Panc1 (cell line): ENCODE data around the gene FBP2. TPM values are rescaled to one million over a fixed set of nuclear protein-coding genes. Genes with fewer than 3 reads are reported as not detected.

ENCODE experiments used
- ATAC-seq: fragments of 200-7000 bp; cut with Tn5 transposase; 2 replicates; pipeline ENCODE4 v1.9.1; 2020; ENCODE audit warnings: mild to moderate bottlenecking, moderate library complexity
- BruUV-seq: library from RNA; stranded (reverse); fragments of 400-500 nt; replicated peaks from 2 replicates; lab custom pipeline; 2021; lab: Mats Ljungman, UMichigan
- CTCF ChIA-PET: fragments of 300-600 bp; sonication (Branson Sonifier 250); formaldehyde crosslinking; loops from one replicate; lab custom pipeline; 2022; ENCODE audit warnings: antibody characterized with exemption; lab: Charles Lee
- POLR2A ChIA-PET: fragments of 300-600 bp; sonication (Branson Sonifier 250); formaldehyde crosslinking; loops from one replicate; lab custom pipeline; 2022; ENCODE audit warnings: antibody characterized with exemption; lab: Charles Lee
- DNase-seq: peaks from one replicate; pipeline ENCODE4 v3.0.0-alpha.2; 2010; ENCODE audit warnings: low read depth, low spot score
- H3K27ac ChIP-seq: 2 replicates; pipeline ENCODE4 v1.5.1; 2011; ENCODE audit warnings: mild to moderate bottlenecking, low read length, inconsistent platforms
- H3K27me3 ChIP-seq: fragments of 200-500 bp; sonication (Bioruptor generic); 2 replicates; pipeline ENCODE4 v1.6.0; 2014; ENCODE audit warnings: low read length, inconsistent platforms; ENCODE audit not compliant: control insufficient read depth, insufficient read depth
- H3K36me3 ChIP-seq: fragments of 200-500 bp; sonication (Bioruptor generic); 2 replicates; pipeline ENCODE4 v1.5.1; 2014; ENCODE audit warnings: inconsistent platforms, mild to moderate bottlenecking, low read length, moderate library complexity; ENCODE audit not compliant: control insufficient read depth, insufficient read depth
- H3K4me1 ChIP-seq: 2 replicates; pipeline ENCODE4 v1.5.1; 2011; ENCODE audit warnings: inconsistent platforms, mild to moderate bottlenecking, low read length, moderate library complexity; ENCODE audit not compliant: control insufficient read depth, insufficient read depth
- H3K4me3 ChIP-seq, 2 experiments: 2 replicates each; pipeline ENCODE4 v1.5.1; 2011 to 2012; ENCODE audit warnings: low read depth in 2 of 2, low read length in 2 of 2, mild to moderate bottlenecking in 2 of 2, inconsistent platforms in 1 of 2, moderate library complexity in 1 of 2
- H3K9me3 ChIP-seq: fragments of 200-500 bp; sonication (Bioruptor generic); 2 replicates; pipeline ENCODE4 v1.5.1; 2014; ENCODE audit warnings: low read depth, mild to moderate bottlenecking, inconsistent platforms, low read length, moderate library complexity; ENCODE audit not compliant: control insufficient read depth, insufficient read depth
- CTCF ChIP-seq: fragments of 450-650 bp; IDR thresholded peaks from 2 replicates; pipeline ENCODE4 v1.5.1; 2017; ENCODE audit warnings: mild to moderate bottlenecking
- POLR2AphosphoS5 ChIP-seq: IDR thresholded peaks from 2 replicates; pipeline ENCODE4 v1.6.1; 2012; ENCODE audit warnings: mild to moderate bottlenecking, low read depth, low read length, moderate library complexity
- REST ChIP-seq, 2 experiments: IDR thresholded peaks; 2 replicates each; pipeline ENCODE4 v1.6.1; 2011 to 2012; ENCODE audit warnings: low read depth in 2 of 2, control low read depth in 1 of 2, low read length in 1 of 2, mild to moderate bottlenecking in 1 of 2, moderate library complexity in 1 of 2; ENCODE audit not compliant: insufficient read depth in 1 of 2
- SIN3A ChIP-seq: IDR thresholded peaks from 2 replicates; pipeline ENCODE4 v1.6.1; 2012; ENCODE audit warnings: low read depth, mild to moderate bottlenecking, low read length, moderate library complexity, borderline replicate concordance; ENCODE audit not compliant: insufficient read depth
- TCF7L2 ChIP-seq: IDR thresholded peaks from 2 replicates; pipeline ENCODE4 v1.6.1; 2011; ENCODE audit warnings: mild to moderate bottlenecking, low read depth, low read length, inconsistent platforms
- in situ Hi-C: cut with HindIII; loops from 2 replicates; pipeline ENCODE4 v1.10.0; 2016; ENCODE audit warnings: low sequenced_read_pairs, low pct_unique_long_range_greater_than_20kb
- intact Hi-C: fragments of 100-400 bp; cut with micrococcal nuclease; formaldehyde crosslinking; loops from one replicate; pipeline ENCODE4 v1.10.0; 2022; ENCODE audit not compliant: unreplicated experiment
- total RNA-seq: library from RNA; stranded (reverse); gene quantifications from one replicate; pipeline ENCODE4 v1.2.1, GENCODE V29; 2021; ENCODE audit not compliant: unreplicated experiment

FBP2 gene
- total RNA-seq, 1 experiment from 2014 or later, result not detected

GRCh38 chr9:94622087-94622800 is 28.6 kb upstream of the FBP2 start:
- H3K4me1 ChIP-seq, result no peaks in the 10 kb centered on the region
- H3K9me3 ChIP-seq, result no peaks in the 10 kb centered on the region
- H3K4me3 ChIP-seq, result no peak overlapping the region
- no peak for DNase-seq
- CTCF ChIA-PET, result no interaction called here
- no peaks in the 10 kb centered on the region for H3K36me3 ChIP-seq
- BruUV-seq, result no TSS peak
- in situ Hi-C loops, result no loop called here
- ATAC-seq, result no peak
- POLR2A ChIA-PET, result no interaction called here
- no peak for TF ChIP-seq REST (IDR thresholded peaks at IDR 0.05; ENCODE audit: insufficient read depth in 1 of 2, low read depth in 2 of 2, low read length in 1 of 2)
- TF ChIP-seq POLR2AphosphoS5, result no peak
- no peak for TF ChIP-seq CTCF
- TF ChIP-seq SIN3A, result no peak
- TF ChIP-seq TCF7L2, result no peak
- H3K27me3 ChIP-seq, result no peaks in the 10 kb centered on the region
- intact Hi-C loops, result no loop called here
- H3K27ac ChIP-seq, result no peak overlapping the region

GRCh38 chr9:94619026-94619425 is 25.4 kb upstream of the FBP2 start:
- intact Hi-C loops, result no loop called here
- ATAC-seq (no peak), DNase-seq (no peak)
- ChIA-PET POLR2A (no interaction called here), CTCF (interaction anchor here (0.6 kb wide), 2 partner anchors 80 to 129 kb away, joined by 3 to 6 read pairs; no protein-coding TSS in a partner anchor)
- Histone ChIP-seq H3K36me3 (no peaks in the 10 kb centered on the region), H3K27ac (no peak overlapping the region), H3K4me1 (no peaks in the 10 kb centered on the region), H3K4me3 (no peak overlapping the region), H3K27me3 (no peaks in the 10 kb centered on the region), H3K9me3 (no peaks in the 10 kb centered on the region)
- BruUV-seq, result no TSS peak
- TF ChIP-seq POLR2AphosphoS5 (no peak), REST (IDR thresholded peaks at IDR 0.05; ENCODE audit: insufficient read depth in 1 of 2, low read depth in 2 of 2, low read length in 1 of 2) (no peak), CTCF (no peak), SIN3A (no peak), TCF7L2 (no peak)
- in situ Hi-C loops, result no loop called here
